H9 (cell line): ENCODE results near the gene LGMN. TPM values are rescaled to one million over a fixed set of nuclear protein-coding genes. Genes with fewer than 3 reads are reported as not detected.

ENCODE experiments used
- DNase-seq: peaks from one replicate; pipeline ENCODE4 v3.0.0-alpha.2; 2017
- H2AFZ ChIP-seq: one replicate; pipeline ENCODE4 v1.6.1; 2013; ENCODE audit warnings: mild to moderate bottlenecking, low read length, control low read depth, moderate library complexity
- H2AK5ac ChIP-seq: 2 replicates; pipeline ENCODE4 v1.6.1; 2013; ENCODE audit warnings: low read length, control low read depth, mixed read lengths; ENCODE audit not compliant: insufficient read length
- H2BK120ac ChIP-seq: one replicate; pipeline ENCODE4 v1.6.1; 2013; ENCODE audit warnings: low read depth, mild to moderate bottlenecking, low read length, control low read depth, inconsistent platforms; ENCODE audit not compliant: poor library complexity, severe bottlenecking
- H2BK12ac ChIP-seq: 2 replicates; pipeline ENCODE4 v1.6.1; 2013; ENCODE audit warnings: low read length, control low read depth, mixed read lengths, low read depth; ENCODE audit not compliant: insufficient read length
- H2BK15ac ChIP-seq: 2 replicates; pipeline ENCODE4 v1.6.1; 2013; ENCODE audit warnings: low read depth, low read length, control low read depth
- H2BK20ac ChIP-seq: one replicate; pipeline ENCODE4 v1.6.1; 2013; ENCODE audit warnings: low read depth, mild to moderate bottlenecking, low read length, control low read depth, inconsistent platforms; ENCODE audit not compliant: poor library complexity, severe bottlenecking
- H2BK5ac ChIP-seq: 2 replicates; pipeline ENCODE4 v1.6.1; 2013; ENCODE audit warnings: low read length, control low read depth, mixed read lengths; ENCODE audit not compliant: insufficient read length
- H3K14ac ChIP-seq: 2 replicates; pipeline ENCODE4 v1.6.1; 2013; ENCODE audit warnings: low read length, control low read depth; ENCODE audit not compliant: insufficient read depth
- H3K18ac ChIP-seq: 2 replicates; pipeline ENCODE4 v1.6.1; 2013; ENCODE audit warnings: low read depth, mild to moderate bottlenecking, mixed read lengths, low read length, control low read depth; ENCODE audit not compliant: insufficient read length
- H3K23ac ChIP-seq: 2 replicates; pipeline ENCODE4 v1.6.1; 2013; ENCODE audit warnings: low read length, control low read depth, mixed read lengths, low read depth; ENCODE audit not compliant: insufficient read length
- H3K23me2 ChIP-seq: 2 replicates; pipeline ENCODE4 v1.6.1; 2013; ENCODE audit warnings: low read depth, mild to moderate bottlenecking, mixed read lengths, low read length, control low read depth; ENCODE audit not compliant: insufficient read length, poor library complexity, severe bottlenecking
- H3K27ac ChIP-seq: 2 replicates; pipeline ENCODE4 v1.5.1; 2013; ENCODE audit warnings: low read length, control low read depth, mixed read lengths, low read depth; ENCODE audit not compliant: insufficient read length
- H3K27me3 ChIP-seq: 2 replicates; pipeline ENCODE4 v1.6.1; 2013; ENCODE audit warnings: low read length, control low read depth, inconsistent platforms; ENCODE audit not compliant: insufficient read depth
- H3K4ac ChIP-seq: 2 replicates; pipeline ENCODE4 v1.6.1; 2013; ENCODE audit warnings: low read depth, mild to moderate bottlenecking, control low read depth, inconsistent platforms, low read length, moderate library complexity
- H3K4me1 ChIP-seq: 2 replicates; pipeline ENCODE4 v1.6.1; 2013; ENCODE audit warnings: low read length, control low read depth, inconsistent platforms; ENCODE audit not compliant: insufficient read depth
- H3K4me2 ChIP-seq: 2 replicates; pipeline ENCODE4 v1.6.1; 2013; ENCODE audit warnings: low read length, control low read depth, mixed read lengths; ENCODE audit not compliant: insufficient read length, insufficient read depth
- H3K56ac ChIP-seq: 2 replicates; pipeline ENCODE4 v1.6.1; 2013; ENCODE audit warnings: low read depth, mild to moderate bottlenecking, mixed read lengths, low read length, control low read depth; ENCODE audit not compliant: insufficient read length
- H3K79me1 ChIP-seq: 2 replicates; pipeline ENCODE4 v1.6.1; 2013; ENCODE audit warnings: low read depth, mild to moderate bottlenecking, moderate library complexity, low read length, control low read depth, inconsistent platforms; ENCODE audit not compliant: insufficient read depth, poor library complexity, severe bottlenecking
- H3K79me2 ChIP-seq: 2 replicates; pipeline ENCODE4 v1.6.1; 2013; ENCODE audit warnings: low read length, control low read depth, inconsistent platforms; ENCODE audit not compliant: insufficient read depth
- H3K9ac ChIP-seq: 2 replicates; pipeline ENCODE4 v1.6.1; 2013; ENCODE audit warnings: low read length, control low read depth, mixed read lengths; ENCODE audit not compliant: insufficient read length; ENCODE audit errors: extremely low read depth
- H3K9me3 ChIP-seq: one replicate; pipeline ENCODE4 v1.6.1; 2013; ENCODE audit warnings: low read depth, low read length, inconsistent platforms; ENCODE audit not compliant: control insufficient read depth
- H3T11ph ChIP-seq: one replicate; pipeline ENCODE4 v1.6.1; 2013; ENCODE audit warnings: mild to moderate bottlenecking, low read length, control low read depth, inconsistent platforms
- H4K20me1 ChIP-seq: one replicate; pipeline ENCODE4 v1.6.1; 2013; ENCODE audit not compliant: control insufficient read depth, insufficient read length, insufficient read depth
- H4K5ac ChIP-seq: 2 replicates; pipeline ENCODE4 v1.6.1; 2013; ENCODE audit warnings: low read depth, mild to moderate bottlenecking, mixed read lengths, low read length, control low read depth; ENCODE audit not compliant: insufficient read length
- H4K8ac ChIP-seq: replicated peaks from 2 replicates; pipeline ENCODE4 v1.6.1; 2013; ENCODE audit warnings: low read length, control low read depth, mixed read lengths, low read depth; ENCODE audit not compliant: insufficient read length
- H4K91ac ChIP-seq: 2 replicates; pipeline ENCODE4 v1.6.1; 2013; ENCODE audit warnings: low read depth, mild to moderate bottlenecking, moderate library complexity, mixed read lengths, low read length, control low read depth; ENCODE audit not compliant: insufficient read length
- H3K27ac Mint-ChIP-seq, 3 experiments: 2 replicates in 2 of 3; 3 replicates in 1 of 3; pipeline ENCODE4 v1.8.0; 2020 to 2021; ENCODE audit warnings: mixed read lengths in 3 of 3, mild to moderate bottlenecking in 1 of 3, moderate library complexity in 1 of 3
- H3K27me3 Mint-ChIP-seq: 2 replicates; pipeline ENCODE4 v1.8.0; 2021; ENCODE audit warnings: low read depth, mild to moderate bottlenecking, moderate library complexity, mixed read lengths
- H3K36me3 Mint-ChIP-seq, 3 experiments: 2 replicates in 2 of 3; 3 replicates in 1 of 3; pipeline ENCODE4 v1.8.0; 2020 to 2021; ENCODE audit warnings: low read depth in 3 of 3, mixed read lengths in 3 of 3; ENCODE audit not compliant: insufficient read depth in 1 of 3
- H3K4me1 Mint-ChIP-seq, 2 experiments: 2 replicates each; pipeline ENCODE4 v1.8.0; 2020; ENCODE audit warnings: mixed read lengths in 2 of 2
- H3K4me3 Mint-ChIP-seq, 2 experiments: 2 replicates in 1 of 2; 3 replicates in 1 of 2; pipeline ENCODE4 v1.8.0; 2020 to 2021; ENCODE audit warnings: mild to moderate bottlenecking in 2 of 2, mixed read lengths in 2 of 2, moderate library complexity in 1 of 2
- H3K9me3 Mint-ChIP-seq, 2 experiments: 2 replicates in 1 of 2; 3 replicates in 1 of 2; pipeline ENCODE4 v1.8.0; 2020; ENCODE audit warnings: mild to moderate bottlenecking in 2 of 2, mixed read lengths in 2 of 2, moderate library complexity in 1 of 2
- WGBS: extraction: QIAGEN DNeasy Blood & Tissue Kit; methylation state at CpG from one replicate; pipeline ENCODE4 v1.1.7; 2013; ENCODE audit warnings: missing lambda C conversion rate, low lambda C conversion rate, mixed read lengths; ENCODE audit not compliant: insufficient read length; ENCODE audit errors: extremely low coverage; 5-methylcytosine and 5-hydroxymethylcytosine counted together
- total RNA-seq: library from RNA; stranded (reverse); gene quantifications from 2 replicates; pipeline ENCODE4 v1.2.1, GENCODE V29; 2021
- TF ChIP-seq, protein P1 (sequence below): fragments of 200-600 bp; sonication (generic); conservative IDR thresholded peaks from 3 replicates; pipeline ENCODE4 v1.8.0; 2021; ENCODE audit warnings: antibody characterized with exemption, mild to moderate bottlenecking

LGMN gene
- total RNA-seq, 1 experiment from 2014 or later: 55.3 TPM

DNA sequence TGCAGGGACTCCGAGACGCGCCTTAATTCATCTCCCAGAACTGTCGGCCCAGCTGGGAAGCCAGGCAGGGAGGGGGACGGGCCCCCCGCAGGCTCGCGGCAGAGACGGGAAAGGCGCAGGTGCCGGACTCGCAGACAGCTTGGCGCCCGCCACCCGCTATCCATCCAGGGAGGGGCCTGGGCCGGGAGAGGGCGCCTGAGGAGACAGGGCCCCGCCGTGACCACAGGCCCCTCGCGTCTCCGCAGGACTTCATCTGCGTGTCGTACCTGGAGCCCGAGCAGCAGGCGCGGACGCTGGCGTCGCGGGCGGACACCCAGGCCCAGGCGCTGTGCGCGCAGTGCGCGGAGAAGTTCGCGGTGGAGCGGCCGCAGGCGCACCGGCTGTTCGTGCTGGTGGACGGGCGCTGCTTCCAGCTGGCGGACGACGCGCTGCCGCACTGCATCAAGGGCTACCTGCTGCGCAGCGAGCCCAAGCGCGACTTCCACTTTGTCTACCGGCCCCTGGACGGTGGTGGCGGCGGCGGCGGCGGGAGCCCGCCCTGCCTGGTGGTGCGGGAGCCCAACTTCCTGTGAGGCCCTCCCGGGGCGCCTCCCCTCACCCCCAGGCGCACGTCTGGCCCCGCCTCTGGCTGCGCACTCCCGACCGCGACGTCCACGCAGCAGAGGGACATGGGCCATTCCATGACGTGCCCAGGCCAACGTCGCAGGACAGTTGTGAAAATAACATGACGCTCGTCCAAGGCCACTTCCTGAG is 60.6 kb downstream of the LGMN start:
- Histone ChIP-seq H3K27me3 (peaks cover 11% of the 10 kb centered on the region; the same call in 1 of the 2 replicates), H3K27ac (no peak overlapping the region), H4K8ac (no peak overlapping the region), H3K56ac (no peak overlapping the region), H4K5ac (no peak overlapping the region), H2BK12ac (no peak overlapping the region), H2BK20ac (no peak overlapping the region), H4K20me1 (no peaks in the 10 kb centered on the region), H3K4ac (no peak overlapping the region), H2AFZ (no peak overlapping the region), H3K4me2 (peak overlapping the region; percentile 30), H2BK120ac (no peak overlapping the region), H3T11ph (no peak overlapping the region), H3K23ac (no peak overlapping the region), H3K9ac (no peak overlapping the region), H3K18ac (no peak overlapping the region), H3K14ac (no peak overlapping the region), H3K79me2 (no peaks in the 10 kb centered on the region), H3K79me1 (no peaks in the 10 kb centered on the region), H4K91ac (no peak overlapping the region), H2AK5ac (no peak overlapping the region), H3K23me2 (peaks cover 9% of the 10 kb centered on the region), H3K9me3 (no peaks in the 10 kb centered on the region), H2BK5ac (no peak overlapping the region), H3K4me1 (no peaks in the 10 kb centered on the region), H2BK15ac (no peak overlapping the region)
- DNase-seq: peak; percentile 53
- Mint-ChIP-seq H3K4me1 (peaks cover 0 to 2% of the 10 kb centered on the region in 2 experiments; a peak in 1 of 4 replicates), H3K9me3 (no peaks in the 10 kb centered on the region), H3K36me3 (no peaks in the 10 kb centered on the region), H3K27me3 (peaks cover 34% of the 10 kb centered on the region), H3K27ac (no peak overlapping the region), H3K4me3 (peak overlapping the region; percentile 49 to 72)
- TF ChIP-seq, protein P1, sequence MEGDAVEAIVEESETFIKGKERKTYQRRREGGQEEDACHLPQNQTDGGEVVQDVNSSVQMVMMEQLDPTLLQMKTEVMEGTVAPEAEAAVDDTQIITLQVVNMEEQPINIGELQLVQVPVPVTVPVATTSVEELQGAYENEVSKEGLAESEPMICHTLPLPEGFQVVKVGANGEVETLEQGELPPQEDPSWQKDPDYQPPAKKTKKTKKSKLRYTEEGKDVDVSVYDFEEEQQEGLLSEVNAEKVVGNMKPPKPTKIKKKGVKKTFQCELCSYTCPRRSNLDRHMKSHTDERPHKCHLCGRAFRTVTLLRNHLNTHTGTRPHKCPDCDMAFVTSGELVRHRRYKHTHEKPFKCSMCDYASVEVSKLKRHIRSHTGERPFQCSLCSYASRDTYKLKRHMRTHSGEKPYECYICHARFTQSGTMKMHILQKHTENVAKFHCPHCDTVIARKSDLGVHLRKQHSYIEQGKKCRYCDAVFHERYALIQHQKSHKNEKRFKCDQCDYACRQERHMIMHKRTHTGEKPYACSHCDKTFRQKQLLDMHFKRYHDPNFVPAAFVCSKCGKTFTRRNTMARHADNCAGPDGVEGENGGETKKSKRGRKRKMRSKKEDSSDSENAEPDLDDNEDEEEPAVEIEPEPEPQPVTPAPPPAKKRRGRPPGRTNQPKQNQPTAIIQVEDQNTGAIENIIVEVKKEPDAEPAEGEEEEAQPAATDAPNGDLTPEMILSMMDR: no peak; the same call in 2 of the 3 replicates
- WGBS: no CpG with 5 or more reads among the region's 80 CpGs
